ENCODE results near the gene LMBRD1.
"Not testable (repeated sequence)": the region's sequence is repeated elsewhere in the genome, so short reads cannot be mapped to it uniquely, and the experiment has no call there.

LMBRD1 gene

GRCh38 chr6:69732045-69732444 lies 64.8 kb downstream of the LMBRD1 start:
- DNase-seq, result no peak

GRCh38 chr6:69729870-69730449 lies 66.8 kb downstream of the LMBRD1 start:
- no peak for DNase-seq

- no peak for DNase-seq
These were observed 74.1 kb downstream of the LMBRD1 start for GRCh38 chr6:69722683-69723082.

GRCh38 chr6:69719602-69720193 lies 77.1 kb downstream of the LMBRD1 start:
- no peak for DNase-seq

GRCh38 chr6:69706724-69707123 lies 90.1 kb downstream of the LMBRD1 start:
- DNase-seq, result no peak

- DNase-seq, result no peak
These were observed 90.9 kb downstream of the LMBRD1 start for GRCh38 chr6:69705954-69706353.

- no peak for DNase-seq
These were observed 91.9 kb downstream of the LMBRD1 start for GRCh38 chr6:69704916-69705315.

- DNase-seq, result no peak
These were observed 97.2 kb downstream of the LMBRD1 start for GRCh38 chr6:69699655-69700054.

GRCh38 chr6:69696273-69696672 lies 100.5 kb downstream of the LMBRD1 start:
- no peak for DNase-seq

GRCh38 chr6:69693762-69694161 lies 103.0 kb downstream of the LMBRD1 start:
- no peak for DNase-seq

GRCh38 chr6:69690986-69691385 lies 105.8 kb downstream of the LMBRD1 start:
- DNase-seq, result no peak

GRCh38 chr6:69680302-69680701 lies 116.5 kb downstream of the LMBRD1 start:
- DNase-seq, result no peak

GRCh38 chr6:69673298-69673697 lies 123.5 kb downstream of the LMBRD1 start:
- DNase-seq, result no peak

GRCh38 chr6:69668916-69669315 lies 127.9 kb downstream of the LMBRD1 start:
- no peak for DNase-seq

GRCh38 chr6:69666779-69667178 lies 130.0 kb downstream of the LMBRD1 start:
- not testable (repeated sequence) for DNase-seq

- no peak for DNase-seq
These were observed 131.4 kb downstream of the LMBRD1 start for GRCh38 chr6:69665437-69665836.

GRCh38 chr6:69664551-69664950 lies 132.3 kb downstream of the LMBRD1 start:
- no peak for DNase-seq

- no peak for DNase-seq
These were observed 133.6 kb downstream of the LMBRD1 start for GRCh38 chr6:69663215-69663614.

GRCh38 chr6:69650703-69651102 lies 146.1 kb downstream of the LMBRD1 start:
- no peak for DNase-seq

GRCh38 chr6:69647726-69648125 lies 149.1 kb downstream of the LMBRD1 start:
- DNase-seq, result no peak

- DNase-seq, result no peak
These were observed 153.1 kb downstream of the LMBRD1 start for GRCh38 chr6:69643688-69644087.

GRCh38 chr6:69632932-69633331 lies 163.9 kb downstream of the LMBRD1 start:
- DNase-seq, result no peak

- no peak for DNase-seq
These were observed 165.1 kb downstream of the LMBRD1 start for GRCh38 chr6:69631552-69632346.

GRCh38 chr6:69630767-69631166 lies 166.0 kb downstream of the LMBRD1 start:
- no peak for DNase-seq

Data from activated CD4-positive, alpha-beta T cell treated with anti-CD3 and anti-CD28 coated beads for 4 hours (primary cell).